ENCODE data around the gene RASD1.

The RASD1 gene

GRCh38 chr17:17513626-17514025, 17.4 kb upstream of the RASD1 start:
- in situ Hi-C loops (cut with HindIII; ENCODE audit: low pct_unique_long_range_greater_than_20kb, low sequenced_read_pairs): no loop called here
- TF ChIP-seq JUND (IDR thresholded peaks at IDR 0.05; ENCODE audit: low read depth): no peak
- DNase-seq (ENCODE audit: low read depth in 1 of 2, low spot score in 1 of 2): no peak

- in situ Hi-C loops (cut with HindIII; ENCODE audit: low pct_unique_long_range_greater_than_20kb, low sequenced_read_pairs): no loop called here
- DNase-seq (ENCODE audit: low read depth in 1 of 2, low spot score in 1 of 2): no peak
- TF ChIP-seq JUND (IDR thresholded peaks at IDR 0.05; ENCODE audit: low read depth): no peak
Measured at GRCh38 chr17:17512866-17513265, 16.7 kb upstream of the RASD1 start.

GRCh38 chr17:17511881-17512858, 16.0 kb upstream of the RASD1 start:
- in situ Hi-C loops (cut with HindIII; ENCODE audit: low pct_unique_long_range_greater_than_20kb, low sequenced_read_pairs): no loop called here
- peak in 1 of 2 experiments; percentile 24 for DNase-seq (ENCODE audit: low read depth in 1 of 2, low spot score in 1 of 2)
- no peak for TF ChIP-seq JUND (IDR thresholded peaks at IDR 0.05; ENCODE audit: low read depth)

- TF ChIP-seq JUND (IDR thresholded peaks at IDR 0.05; ENCODE audit: low read depth): no peak
- DNase-seq (ENCODE audit: low read depth in 1 of 2, low spot score in 1 of 2): no peak
- in situ Hi-C loops (cut with HindIII; ENCODE audit: low pct_unique_long_range_greater_than_20kb, low sequenced_read_pairs): no loop called here
Measured at GRCh38 chr17:17511293-17511741, 15.1 kb upstream of the RASD1 start.

GRCh38 chr17:17510456-17511292, 14.5 kb upstream of the RASD1 start:
- in situ Hi-C loops (cut with HindIII; ENCODE audit: low pct_unique_long_range_greater_than_20kb, low sequenced_read_pairs): no loop called here
- DNase-seq (ENCODE audit: low read depth in 1 of 2, low spot score in 1 of 2): no peak
- no peak for TF ChIP-seq JUND (IDR thresholded peaks at IDR 0.05; ENCODE audit: low read depth)

GRCh38 chr17:17509601-17510425, 13.6 kb upstream of the RASD1 start:
- no peak for DNase-seq (ENCODE audit: low read depth in 1 of 2, low spot score in 1 of 2)
- in situ Hi-C loops (cut with HindIII; ENCODE audit: low pct_unique_long_range_greater_than_20kb, low sequenced_read_pairs): no loop called here
- no peak for TF ChIP-seq JUND (IDR thresholded peaks at IDR 0.05; ENCODE audit: low read depth)

GRCh38 chr17:17508646-17509591, 12.7 kb upstream of the RASD1 start:
- in situ Hi-C loops (cut with HindIII; ENCODE audit: low pct_unique_long_range_greater_than_20kb, low sequenced_read_pairs): no loop called here
- DNase-seq (ENCODE audit: low read depth in 1 of 2, low spot score in 1 of 2): no peak
- no peak for TF ChIP-seq JUND (IDR thresholded peaks at IDR 0.05; ENCODE audit: low read depth)

- in situ Hi-C loops (cut with HindIII; ENCODE audit: low pct_unique_long_range_greater_than_20kb, low sequenced_read_pairs): no loop called here
- no peak for DNase-seq (ENCODE audit: low read depth in 1 of 2, low spot score in 1 of 2)
- TF ChIP-seq JUND (IDR thresholded peaks at IDR 0.05; ENCODE audit: low read depth): no peak
Measured at GRCh38 chr17:17508019-17508535, 11.9 kb upstream of the RASD1 start.

GRCh38 chr17:17507465-17508011, 11.3 kb upstream of the RASD1 start:
- DNase-seq (ENCODE audit: low read depth in 1 of 2, low spot score in 1 of 2): no peak
- TF ChIP-seq JUND (IDR thresholded peaks at IDR 0.05; ENCODE audit: low read depth): no peak
- in situ Hi-C loops (cut with HindIII; ENCODE audit: low pct_unique_long_range_greater_than_20kb, low sequenced_read_pairs): no loop called here

GRCh38 chr17:17506893-17507464, 10.8 kb upstream of the RASD1 start:
- in situ Hi-C loops (cut with HindIII; ENCODE audit: low pct_unique_long_range_greater_than_20kb, low sequenced_read_pairs): no loop called here
- no peak for DNase-seq (ENCODE audit: low read depth in 1 of 2, low spot score in 1 of 2)
- TF ChIP-seq JUND (IDR thresholded peaks at IDR 0.05; ENCODE audit: low read depth): no peak

Data from T47D (cell line).